ENCODE data around the gene DISP3.

The DISP3 gene

DNA sequence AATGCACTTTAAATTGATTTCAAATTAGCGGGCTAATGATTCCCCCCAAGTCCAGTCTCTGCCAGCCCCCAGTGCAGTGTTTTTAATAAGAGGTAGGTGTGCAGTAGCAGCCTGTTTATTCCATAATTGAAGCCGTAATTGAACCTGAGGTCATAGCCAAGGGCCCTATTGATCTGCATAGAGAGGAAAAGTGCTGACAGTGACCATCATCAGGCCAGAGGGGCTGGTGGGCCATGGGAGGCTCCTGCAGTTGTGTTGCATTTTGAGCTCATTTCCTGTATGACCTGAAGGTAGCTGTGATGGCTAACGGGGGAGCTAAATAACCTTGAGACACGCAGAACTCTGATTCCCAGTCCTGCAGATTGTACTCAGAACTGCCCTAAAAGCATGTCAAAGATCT, 67.5 kb downstream of the DISP3 start:
- DNase-seq (ENCODE audit: low read depth) = no peak

DNA sequence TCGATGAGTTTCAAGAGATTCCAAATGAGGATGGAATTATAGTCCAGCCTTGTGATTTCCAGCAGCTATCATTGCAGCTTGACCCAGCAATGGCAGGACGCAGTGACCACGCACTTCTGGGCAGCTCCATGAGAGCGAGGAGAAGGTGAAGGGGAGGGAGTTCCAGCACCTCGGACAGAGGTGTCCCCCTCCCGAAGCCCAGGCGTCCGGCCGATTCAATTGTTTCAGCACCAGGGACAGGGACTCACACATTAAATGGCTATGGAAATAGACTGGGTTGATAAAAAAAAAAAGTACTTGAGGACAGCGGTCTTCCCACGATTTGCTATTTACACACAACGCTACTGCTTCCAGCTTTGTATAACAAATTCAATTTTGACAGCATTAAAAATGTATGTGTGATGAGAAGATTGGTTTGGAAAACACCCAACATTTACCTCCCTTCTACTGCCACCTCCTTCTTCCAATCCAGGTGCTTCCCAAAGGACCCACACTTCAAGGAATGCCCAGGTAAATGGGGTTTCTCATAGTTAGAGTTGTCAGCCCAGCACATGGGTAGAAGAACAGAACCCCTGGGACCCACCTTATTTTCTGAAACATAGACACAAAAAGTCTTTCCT, 71.8 kb downstream of the DISP3 start:
- DNase-seq (ENCODE audit: low read depth) = no peak

DNA sequence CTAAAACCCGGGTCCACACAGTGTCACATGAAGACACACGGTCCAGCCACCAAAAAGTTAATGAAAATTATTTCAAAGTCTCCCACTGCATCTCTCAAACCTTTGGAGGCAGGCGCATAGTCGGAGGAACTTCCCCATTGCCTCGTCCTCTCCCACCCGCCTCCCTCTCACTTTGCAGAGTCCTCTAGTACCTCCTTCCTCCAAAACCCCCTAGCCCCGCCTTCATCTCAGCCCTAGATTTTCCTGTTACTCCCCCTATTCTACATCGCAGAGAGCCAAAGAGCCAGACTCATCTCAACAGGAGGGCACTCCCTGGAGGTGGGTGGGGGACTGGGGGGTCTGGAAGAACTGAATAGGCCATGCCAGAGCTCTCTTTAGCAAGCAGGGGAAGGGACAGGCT, 79.3 kb downstream of the DISP3 start:
- no peak for DNase-seq (ENCODE audit: low read depth)

DNA sequence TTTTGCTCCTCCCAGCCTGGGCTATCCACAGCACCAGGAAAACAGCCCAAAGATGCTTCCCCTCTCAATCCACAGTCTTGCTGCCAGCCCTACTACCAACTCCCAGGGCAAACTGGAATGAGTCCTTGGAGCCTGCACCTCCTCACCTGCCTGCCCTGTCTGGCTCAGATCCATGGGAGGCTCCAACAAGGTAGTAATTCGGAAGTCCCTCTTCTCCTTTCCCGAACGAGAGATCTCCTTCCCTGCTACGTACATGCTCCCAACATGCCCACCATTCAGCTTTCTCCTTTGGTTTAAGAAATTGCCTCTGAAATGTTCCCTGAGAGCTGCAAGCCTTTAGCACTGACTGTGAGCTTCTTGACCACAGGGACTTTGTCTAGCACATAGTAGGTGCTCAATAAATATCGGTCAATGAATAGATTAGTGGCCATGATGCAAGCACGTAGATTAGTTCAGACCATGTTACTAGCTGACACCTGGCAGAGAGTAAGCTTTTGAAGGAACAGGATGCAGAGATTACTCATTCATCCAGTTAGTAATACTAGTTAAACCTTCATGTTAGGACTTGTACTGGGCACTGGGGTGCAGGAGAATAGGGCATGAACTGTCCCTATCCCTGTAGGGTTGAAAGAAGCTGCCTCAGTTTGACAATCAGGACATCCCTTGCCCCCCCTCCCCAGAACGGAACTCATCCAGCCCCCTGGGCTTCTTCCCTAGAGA, 80.1 kb downstream of the DISP3 start:
- no peak for DNase-seq (ENCODE audit: low read depth)

DNA sequence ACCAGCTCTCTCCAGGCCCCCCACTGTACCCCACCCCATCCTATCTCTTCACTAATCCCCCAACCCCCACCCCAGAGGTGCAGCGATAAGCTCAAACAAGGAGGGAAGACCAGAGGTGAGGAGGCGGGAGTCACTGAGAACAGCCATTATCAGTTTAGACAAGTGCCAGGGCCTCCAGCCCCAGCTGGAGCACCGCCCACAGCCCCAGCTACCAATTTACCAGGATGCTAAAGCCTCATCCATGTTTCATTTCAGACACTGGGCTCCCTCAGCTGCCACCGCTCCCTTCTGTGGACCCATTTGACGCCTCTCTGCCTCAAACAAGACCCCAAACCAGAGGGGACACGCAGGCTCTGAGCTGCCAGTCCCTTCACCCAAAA, 80.6 kb downstream of the DISP3 start:
- no peak for DNase-seq (ENCODE audit: low read depth)

- DNase-seq (ENCODE audit: low read depth) = no peak
These were observed 81.1 kb downstream of the DISP3 start for GRCh38 chr1:11560061-11560460.

DNA sequence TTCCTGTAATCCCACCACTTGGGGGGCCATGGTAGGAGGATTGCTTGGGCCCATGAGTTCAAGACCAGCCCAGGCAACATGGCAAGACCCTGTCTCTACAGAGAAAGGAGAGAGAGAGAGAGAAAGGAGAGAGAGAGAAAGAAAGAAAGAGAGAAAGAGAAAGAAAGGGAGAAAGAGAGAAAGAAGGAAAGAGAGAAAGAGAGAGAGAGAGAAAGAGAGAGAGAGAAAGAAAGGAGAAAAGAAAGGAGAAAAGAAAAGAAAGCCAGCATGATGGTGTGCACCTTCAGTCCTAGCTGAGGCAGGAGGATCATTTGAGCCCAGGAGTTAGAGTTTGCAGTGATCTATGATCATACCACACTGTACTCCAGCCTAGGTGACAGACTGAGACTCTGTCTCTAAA, 82.8 kb downstream of the DISP3 start:
- no peak for DNase-seq (ENCODE audit: low read depth)

DNA sequence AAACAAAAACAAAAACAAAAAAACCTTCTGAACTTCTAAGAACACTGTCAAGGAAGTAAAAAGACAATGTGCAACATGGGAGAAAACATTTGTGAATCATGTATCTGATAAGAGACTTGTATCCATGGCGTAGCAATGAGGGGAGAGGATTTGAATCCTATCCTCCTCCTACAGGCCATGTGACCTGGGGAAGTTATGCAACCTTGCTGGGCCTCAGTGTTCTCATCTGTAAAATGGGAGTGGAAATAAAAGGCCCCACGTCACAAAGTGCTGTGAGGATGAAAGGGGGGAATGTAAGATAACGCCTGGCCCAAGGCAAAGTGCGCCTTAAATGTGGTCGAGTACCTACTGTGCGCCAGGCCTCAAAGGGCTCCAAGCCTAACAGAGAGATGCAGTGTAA, 83.7 kb downstream of the DISP3 start:
- DNase-seq (ENCODE audit: low read depth) = no peak

- no peak for DNase-seq (ENCODE audit: low read depth)
These were observed 84.7 kb downstream of the DISP3 start for GRCh38 chr1:11563560-11564069.

GRCh38 chr1:11564237-11564636, 85.3 kb downstream of the DISP3 start:
- no peak for DNase-seq (ENCODE audit: low read depth)

- no peak for DNase-seq (ENCODE audit: low read depth)
These were observed 87.3 kb downstream of the DISP3 start for GRCh38 chr1:11566042-11566850.

- no peak for DNase-seq (ENCODE audit: low read depth)
These were observed 88.5 kb downstream of the DISP3 start for GRCh38 chr1:11567244-11568065.

DNA sequence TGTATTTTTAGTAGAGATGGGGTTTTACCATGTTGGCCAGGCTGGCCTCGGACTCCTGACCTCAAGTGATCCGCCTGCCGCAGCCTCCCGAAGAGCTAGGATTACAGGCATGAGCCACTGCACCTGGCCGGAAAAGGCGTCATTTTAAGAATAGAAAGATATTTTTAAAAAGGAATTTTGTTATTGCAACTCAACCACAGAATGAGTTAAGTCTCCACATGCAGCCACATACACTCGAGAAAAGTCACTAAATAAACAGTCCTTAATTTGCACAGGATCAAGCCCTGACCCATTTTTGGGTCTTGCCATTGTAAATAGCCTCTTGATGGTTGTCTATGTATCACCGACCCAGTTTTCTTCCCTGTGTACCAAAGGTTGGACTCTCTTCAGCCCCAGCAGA, 89.7 kb downstream of the DISP3 start:
- no peak for DNase-seq (ENCODE audit: low read depth)

GRCh38 chr1:11569551-11569950, 90.6 kb downstream of the DISP3 start:
- DNase-seq (ENCODE audit: low read depth) = no peak

DNA sequence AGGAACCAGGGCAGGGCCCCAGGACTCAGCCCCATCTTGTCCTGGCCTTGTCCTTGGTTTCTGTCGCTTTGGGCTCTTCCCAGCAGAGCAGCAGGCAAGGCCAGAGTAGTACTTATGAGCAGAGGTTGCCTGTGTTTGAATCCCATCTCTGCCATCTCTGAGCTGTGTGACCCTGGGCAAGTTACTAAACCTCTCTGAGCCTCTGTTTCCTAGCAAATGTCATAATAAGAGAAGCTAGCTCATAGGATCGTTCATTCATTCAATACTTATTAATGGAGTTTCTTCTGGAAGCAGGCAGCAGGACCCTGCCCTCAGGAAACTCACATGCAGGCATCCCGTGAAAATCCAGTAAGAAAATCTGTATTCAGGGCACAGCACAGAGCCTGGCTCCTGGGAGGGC, 91.0 kb downstream of the DISP3 start:
- no peak for DNase-seq (ENCODE audit: low read depth)

GRCh38 chr1:11570821-11571380, 91.9 kb downstream of the DISP3 start:
- DNase-seq (ENCODE audit: low read depth) = no peak

DNA sequence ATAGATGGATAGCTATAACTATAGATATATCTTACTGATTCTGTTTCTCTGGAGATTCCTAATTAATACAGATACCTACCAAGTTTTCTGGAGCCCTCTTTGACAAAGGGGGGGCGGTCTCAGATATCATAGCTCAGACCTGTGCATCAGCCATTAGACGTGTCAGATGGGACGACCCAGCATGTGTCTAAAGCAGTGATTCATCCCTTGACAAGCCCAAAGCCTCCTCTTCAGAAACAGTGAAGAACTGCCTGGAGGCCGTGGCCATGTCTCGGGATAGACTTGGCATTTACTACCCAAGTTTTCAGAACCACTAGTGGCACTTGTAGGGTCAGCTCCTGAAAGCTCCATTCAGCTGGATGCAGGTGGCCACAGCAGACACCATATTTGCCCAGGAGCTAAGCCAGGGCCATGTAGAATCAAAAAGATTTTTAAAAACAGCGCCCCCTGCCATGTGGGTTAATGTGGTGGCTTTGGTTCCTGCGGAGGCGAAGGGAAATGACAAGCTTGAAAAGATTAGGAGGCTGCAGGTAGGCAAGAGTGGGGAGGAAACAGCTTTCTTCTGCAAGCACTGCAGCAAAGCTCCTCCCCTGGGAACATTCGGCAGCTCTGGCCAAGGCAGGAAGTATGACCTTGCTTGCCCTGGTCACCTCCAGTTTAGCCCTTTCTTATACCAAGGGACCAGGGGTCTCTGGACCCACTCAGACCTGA, 93.1 kb downstream of the DISP3 start:
- no peak for DNase-seq (ENCODE audit: low read depth)

DNA sequence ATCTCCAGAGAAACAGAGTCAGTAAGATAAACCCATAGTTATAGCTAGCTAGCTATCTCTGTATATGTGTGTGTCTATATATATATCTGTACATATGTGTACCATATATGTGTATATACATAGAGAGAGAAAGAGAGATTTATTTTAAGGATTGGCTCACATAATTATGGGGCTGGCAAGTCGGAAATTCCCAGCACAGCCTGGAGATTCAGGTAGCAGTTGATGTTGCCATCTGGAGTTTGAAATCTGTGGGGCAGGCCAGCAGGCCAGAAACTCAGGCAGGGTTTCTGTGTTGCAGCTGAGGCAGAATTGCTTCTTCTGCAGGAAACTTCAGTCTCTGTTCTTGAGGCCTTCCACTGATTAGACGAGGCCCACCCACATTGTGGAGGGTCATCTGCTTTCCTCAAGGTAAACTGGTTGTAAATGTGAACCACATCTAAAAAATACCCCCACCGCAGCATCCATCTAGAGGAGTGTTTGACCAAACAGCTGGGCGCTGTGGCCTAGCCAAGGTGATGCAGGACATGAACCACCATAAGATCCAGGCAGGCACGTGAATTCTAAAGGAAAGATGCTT, 94.2 kb downstream of the DISP3 start:
- no peak for DNase-seq (ENCODE audit: low read depth)

- DNase-seq (ENCODE audit: low read depth) = no peak
These were observed 96.6 kb downstream of the DISP3 start for GRCh38 chr1:11575553-11575952.

- DNase-seq (ENCODE audit: low read depth) = no peak
These were observed 97.3 kb downstream of the DISP3 start for GRCh38 chr1:11576109-11576875.
